T follicular helper cell (primary cell): ENCODE data around the gene STX4.

Experiments
- DNase-seq: peaks from one replicate; pipeline ENCODE4 v3.0.0-alpha.2; 2020; ENCODE audit warnings: low read depth
- total RNA-seq, 2 experiments: gene quantifications; one replicate each; lab custom pipeline; 2026; lab: John Stamatoyannopoulos, UW

STX4 gene
- total RNA-seq, result 44.9 to 59.9 reads per million in 2 experiments

- DNase-seq, result peak; percentile 97
Observed at GRCh38 chr16:31032736-31033708, at the start of gene STX4. STX4 (plus strand) TSS chr16:31033558; CDS start chr16:31033806, 248 bp downstream.

- DNase-seq, result no peak
Observed at GRCh38 chr16:30983898-30984610, 49.3 kb upstream of the STX4 start.

- DNase-seq, result peak; percentile 68
Observed at GRCh38 chr16:30984669-30985400, 48.5 kb upstream of the STX4 start, which contains the start of gene HSD3B7. HSD3B7 (plus strand) TSS chr16:30985207; CDS start chr16:30985659, 452 bp downstream.

GRCh38 chr16:30985401-30986128 lies 47.8 kb upstream of the STX4 start:
- no peak for DNase-seq

DNA sequence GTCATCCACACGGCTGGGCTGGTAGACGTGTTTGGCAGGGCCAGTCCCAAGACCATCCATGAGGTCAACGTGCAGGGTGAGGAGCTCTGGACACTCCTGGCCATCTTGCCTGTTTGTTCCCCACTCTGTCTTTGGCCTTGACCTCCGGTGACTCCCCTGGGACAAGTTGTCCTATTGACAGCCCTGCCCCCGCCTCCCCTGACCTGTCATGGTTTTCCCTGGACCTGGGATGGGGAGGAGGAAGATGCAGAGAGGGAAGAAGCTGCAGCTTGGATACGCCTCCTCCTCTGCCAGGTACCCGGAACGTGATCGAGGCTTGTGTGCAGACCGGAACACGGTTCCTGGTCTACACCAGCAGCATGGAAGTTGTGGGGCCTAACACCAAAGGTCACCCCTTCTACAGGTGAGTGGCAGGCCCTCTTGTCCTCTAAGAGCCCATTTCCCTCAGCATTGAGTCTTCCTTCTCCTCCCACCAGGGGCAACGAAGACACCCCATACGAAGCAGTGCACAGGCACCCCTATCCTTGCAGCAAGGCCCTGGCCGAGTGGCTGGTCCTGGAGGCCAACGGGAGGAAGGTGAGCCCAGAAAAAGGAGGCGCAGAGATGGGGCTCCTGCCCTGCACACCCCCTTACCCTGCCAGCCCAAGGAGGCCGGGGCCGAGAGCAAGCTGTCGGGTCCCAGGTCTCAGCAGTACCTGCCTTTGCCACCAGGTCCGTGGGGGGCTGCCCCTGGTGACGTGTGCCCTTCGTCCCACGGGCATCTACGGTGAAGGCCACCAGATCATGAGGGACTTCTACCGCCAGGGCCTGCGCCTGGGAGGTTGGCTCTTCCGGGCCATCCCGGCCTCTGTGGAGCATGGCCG lies 47.0 kb upstream of the STX4 start:
- DNase-seq, result no peak

DNA sequence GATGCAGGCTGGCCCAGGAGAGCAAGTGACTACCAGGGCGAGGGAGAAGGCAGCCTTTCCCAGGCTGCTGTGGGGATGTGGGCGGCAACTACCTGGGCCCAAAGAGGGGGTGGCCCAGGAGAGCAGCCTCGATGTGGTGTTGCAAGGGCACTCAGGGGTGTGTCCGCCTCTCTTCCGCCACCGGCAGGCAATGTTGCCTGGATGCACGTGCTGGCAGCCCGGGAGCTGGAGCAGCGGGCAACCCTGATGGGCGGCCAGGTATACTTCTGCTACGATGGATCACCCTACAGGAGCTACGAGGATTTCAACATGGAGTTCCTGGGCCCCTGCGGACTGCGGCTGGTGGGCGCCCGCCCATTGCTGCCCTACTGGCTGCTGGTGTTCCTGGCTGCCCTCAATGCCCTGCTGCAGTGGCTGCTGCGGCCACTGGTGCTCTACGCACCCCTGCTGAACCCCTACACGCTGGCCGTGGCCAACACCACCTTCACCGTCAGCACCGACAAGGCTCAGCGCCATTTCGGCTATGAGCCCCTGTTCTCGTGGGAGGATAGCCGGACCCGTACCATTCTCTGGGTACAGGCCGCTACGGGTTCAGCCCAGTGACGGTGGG lies 45.7 kb upstream of the STX4 start:
- no peak for DNase-seq

DNA sequence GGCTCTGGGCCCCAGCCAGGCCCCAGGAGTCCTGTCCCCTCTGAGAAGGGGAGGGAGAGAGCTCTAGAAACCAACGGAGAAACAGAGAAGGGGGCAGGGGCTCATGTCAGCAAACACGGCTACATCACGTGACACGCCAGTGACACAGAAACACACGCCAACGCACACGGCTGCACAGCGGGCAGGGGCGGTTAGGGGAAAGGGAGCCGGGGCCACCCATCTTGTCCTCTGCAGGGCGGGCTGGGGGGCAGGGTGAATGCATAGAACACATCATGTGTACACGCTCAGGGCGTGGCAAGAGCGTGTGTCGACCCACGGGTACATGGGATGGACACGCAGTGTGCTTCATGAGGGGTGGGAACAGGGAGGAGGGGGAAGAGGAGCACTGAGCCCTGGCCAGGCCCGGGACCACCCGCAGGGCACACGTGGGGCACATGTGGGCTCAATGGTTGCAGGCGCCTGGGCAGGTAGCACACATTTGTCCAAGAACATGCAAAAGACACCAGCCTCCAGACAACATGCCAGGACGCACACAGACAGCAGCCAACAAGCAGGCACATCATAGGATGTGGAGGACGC lies 43.8 kb upstream of the STX4 start:
- no peak for DNase-seq

GRCh38 chr16:30990105-30990504 lies 43.3 kb upstream of the STX4 start:
- no peak for DNase-seq

DNA sequence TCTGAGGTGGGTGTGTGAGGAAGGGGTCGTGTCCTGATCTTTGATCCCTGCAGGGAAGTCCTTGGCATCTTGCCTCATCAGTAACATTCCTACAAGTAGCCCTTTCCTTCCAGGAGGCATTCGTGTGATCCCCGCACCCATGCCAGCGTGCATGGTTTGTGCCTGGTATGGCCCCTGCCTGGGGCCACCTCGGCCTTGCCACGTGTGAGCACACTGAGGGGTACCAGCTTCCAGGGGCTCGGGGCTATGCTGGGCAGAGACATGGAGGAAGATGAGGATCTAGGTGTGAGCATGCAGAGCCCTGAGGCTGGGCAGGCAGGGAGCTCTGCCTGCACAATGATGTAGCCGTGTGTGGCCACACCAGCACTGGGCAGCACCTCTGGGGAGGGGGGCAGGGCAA lies 42.3 kb upstream of the STX4 start:
- DNase-seq, result no peak

- no peak for DNase-seq
Observed at GRCh38 chr16:30992276-30992780, 41.0 kb upstream of the STX4 start.

- DNase-seq, result no peak
Observed at GRCh38 chr16:30992931-30993816, 40.2 kb upstream of the STX4 start.

DNA sequence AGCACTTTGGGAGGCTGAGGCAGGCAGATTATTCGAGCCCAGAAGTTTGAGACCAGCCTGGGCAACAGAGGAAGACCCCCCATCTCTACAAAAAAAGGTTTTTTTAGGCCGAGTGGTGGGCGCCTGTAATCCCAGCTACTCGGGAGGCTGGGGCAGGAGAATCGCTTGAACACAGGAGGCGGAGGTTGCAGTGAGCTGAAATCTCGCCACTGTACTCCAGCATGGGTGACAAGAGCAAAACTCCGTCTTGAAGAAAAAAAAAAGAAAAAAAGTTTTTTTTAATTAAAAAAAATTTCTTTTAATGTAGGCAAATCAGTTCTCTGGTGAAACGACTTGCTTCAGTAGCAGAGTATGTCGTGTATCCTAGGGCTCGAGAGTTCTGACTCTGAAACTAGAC lies 37.4 kb upstream of the STX4 start:
- DNase-seq, result no peak

DNA sequence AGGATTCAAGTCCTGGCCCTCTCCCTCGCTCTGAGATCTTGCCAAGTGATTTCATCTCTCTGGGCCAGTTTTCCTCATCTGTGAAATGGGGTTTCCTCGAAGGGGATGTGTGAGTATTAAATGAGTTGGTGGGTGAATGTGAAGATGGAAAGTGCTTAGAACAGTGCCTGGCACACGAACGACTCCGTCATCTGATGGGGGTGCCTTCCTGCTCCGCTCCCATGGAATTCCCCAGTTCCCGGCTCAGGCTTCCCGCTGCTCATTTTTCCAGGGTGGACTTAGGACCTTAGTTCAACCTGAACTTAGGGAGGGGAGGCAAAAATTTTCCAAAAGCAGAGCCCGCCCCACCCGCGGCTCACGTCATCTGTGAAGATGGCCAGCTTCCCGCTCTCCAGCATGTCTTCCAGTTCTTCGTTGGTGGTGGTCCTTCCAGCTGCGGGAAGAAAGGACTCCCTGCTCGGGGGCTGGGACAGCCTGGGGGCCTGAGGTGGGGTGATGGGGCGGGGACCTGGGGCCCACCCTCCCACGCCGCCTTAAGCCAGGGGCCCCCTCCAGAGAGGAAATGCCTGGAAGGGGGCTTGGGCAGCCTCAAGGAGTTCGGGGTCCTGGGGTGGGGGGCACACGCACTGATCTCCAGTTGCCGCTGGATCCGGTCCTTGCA lies 36.9 kb upstream of the STX4 start:
- DNase-seq, result no peak

DNA sequence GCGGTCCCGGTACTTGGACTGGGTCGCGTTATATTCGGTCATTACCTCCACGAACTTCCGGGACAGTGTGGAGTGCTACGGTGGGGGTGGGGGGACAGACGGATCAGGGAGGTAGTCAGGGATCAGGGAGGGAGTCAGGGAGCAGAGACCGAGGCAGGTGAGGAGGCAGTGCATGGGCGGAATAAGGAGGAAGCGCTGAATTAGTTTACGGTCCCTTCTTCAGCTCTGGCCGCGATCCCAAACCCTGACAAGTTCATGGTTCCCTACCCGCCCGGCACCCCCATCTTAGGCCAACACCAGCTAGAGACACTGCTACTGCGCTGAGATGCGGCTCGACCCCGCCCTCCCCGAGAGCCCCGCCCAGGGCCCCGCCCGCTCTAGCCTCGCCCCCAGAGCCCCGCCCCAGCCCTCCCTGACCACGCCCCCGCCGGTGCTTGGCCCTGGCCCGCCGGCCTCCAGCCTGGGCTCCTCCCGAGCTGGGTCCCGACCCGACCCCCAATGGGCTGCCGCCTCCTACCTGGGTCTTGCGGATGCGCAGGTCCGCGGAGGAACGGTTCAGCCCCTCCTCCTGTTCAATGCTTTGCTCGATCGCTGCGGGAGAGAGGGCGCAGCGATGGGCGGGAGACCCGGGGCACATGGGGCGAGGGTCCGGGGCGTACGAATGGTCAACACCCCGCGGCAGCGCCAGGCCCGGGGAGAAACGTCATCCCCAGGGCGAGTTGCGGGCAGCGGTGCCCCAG lies 36.2 kb upstream of the STX4 start:
- DNase-seq, result peak; percentile 76

- no peak for DNase-seq
Observed at GRCh38 chr16:30997725-30998711, 35.3 kb upstream of the STX4 start.
